Measurements from ENCODE around the gene YWHAQ.

DNA sequence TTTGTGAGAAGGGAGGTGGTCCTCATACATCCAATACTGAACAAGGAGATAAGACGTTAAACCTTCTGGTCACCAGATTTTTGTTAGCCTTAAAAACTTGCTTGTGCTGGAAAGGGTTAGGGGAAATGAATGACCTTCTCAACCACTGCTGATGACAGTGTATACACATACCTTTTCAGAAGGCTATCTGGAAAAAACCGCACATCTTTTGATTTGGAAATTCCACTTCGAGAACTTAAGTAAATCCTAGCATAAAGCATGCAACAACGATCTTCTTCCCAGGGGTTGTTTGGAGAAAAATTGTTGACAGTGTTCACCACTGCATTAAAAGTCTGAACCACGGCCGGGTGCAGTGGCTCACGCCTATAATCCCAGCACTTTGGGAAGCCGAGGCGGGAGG, 7.6 kb downstream of the YWHAQ start:
- TF ChIP-seq PRPF4 (IDR thresholded peaks at IDR 0.05; ENCODE audit: insufficient read depth, low read depth, low read length, poor library complexity, severe bottlenecking) (no peak), RBBP5 (IDR thresholded peaks at IDR 0.05; ENCODE audit: borderline replicate concordance, insufficient read depth, low read length, poor library complexity, severe bottlenecking) (no peak), POLR2A (conservative IDR thresholded peaks at IDR 0.05) (no peak), EZH2 (IDR thresholded peaks at IDR 0.05; ENCODE audit: borderline replicate concordance, low read depth, low read length) (no peak), MAX (CRISPR knock-in tag; IDR thresholded peaks at IDR 0.05) (no peak), E2F6 (IDR thresholded peaks at IDR 0.05; ENCODE audit: borderline replicate concordance in 1 of 2, extremely low read depth in 1 of 2, insufficient read depth in 1 of 2, insufficient read length in 1 of 2, low read depth in 1 of 2, low read length in 1 of 2, poor library complexity in 1 of 2, severe bottlenecking in 1 of 2) (no peak), SMARCC2 (IDR thresholded peaks at IDR 0.05; ENCODE audit: low read depth) (no peak), SMAD2 (IDR thresholded peaks at IDR 0.05; ENCODE audit: low read depth, low read length) (no peak), KLF16 (IDR thresholded peaks at IDR 0.05) (no peak), BRCA1 (IDR thresholded peaks at IDR 0.05) (no peak), BRCA1 (CRISPR knock-in tag; IDR thresholded peaks at IDR 0.05) (no peak), GABPA (tag; conservative IDR thresholded peaks at IDR 0.05; ENCODE audit: low read depth) (no peak), ELF1 (tag; IDR thresholded peaks at IDR 0.05) (no peak)
- TF ChIP-seq, protein P1, sequence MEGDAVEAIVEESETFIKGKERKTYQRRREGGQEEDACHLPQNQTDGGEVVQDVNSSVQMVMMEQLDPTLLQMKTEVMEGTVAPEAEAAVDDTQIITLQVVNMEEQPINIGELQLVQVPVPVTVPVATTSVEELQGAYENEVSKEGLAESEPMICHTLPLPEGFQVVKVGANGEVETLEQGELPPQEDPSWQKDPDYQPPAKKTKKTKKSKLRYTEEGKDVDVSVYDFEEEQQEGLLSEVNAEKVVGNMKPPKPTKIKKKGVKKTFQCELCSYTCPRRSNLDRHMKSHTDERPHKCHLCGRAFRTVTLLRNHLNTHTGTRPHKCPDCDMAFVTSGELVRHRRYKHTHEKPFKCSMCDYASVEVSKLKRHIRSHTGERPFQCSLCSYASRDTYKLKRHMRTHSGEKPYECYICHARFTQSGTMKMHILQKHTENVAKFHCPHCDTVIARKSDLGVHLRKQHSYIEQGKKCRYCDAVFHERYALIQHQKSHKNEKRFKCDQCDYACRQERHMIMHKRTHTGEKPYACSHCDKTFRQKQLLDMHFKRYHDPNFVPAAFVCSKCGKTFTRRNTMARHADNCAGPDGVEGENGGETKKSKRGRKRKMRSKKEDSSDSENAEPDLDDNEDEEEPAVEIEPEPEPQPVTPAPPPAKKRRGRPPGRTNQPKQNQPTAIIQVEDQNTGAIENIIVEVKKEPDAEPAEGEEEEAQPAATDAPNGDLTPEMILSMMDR (IDR thresholded peaks at IDR 0.05 in 2 of 3, conservative IDR thresholded peaks at IDR 0.05 in 1 of 3; ENCODE audit: insufficient read depth in 2 of 3, low read depth in 1 of 3, low read length in 3 of 3): no peak
- TF ChIP-seq, protein P2, sequence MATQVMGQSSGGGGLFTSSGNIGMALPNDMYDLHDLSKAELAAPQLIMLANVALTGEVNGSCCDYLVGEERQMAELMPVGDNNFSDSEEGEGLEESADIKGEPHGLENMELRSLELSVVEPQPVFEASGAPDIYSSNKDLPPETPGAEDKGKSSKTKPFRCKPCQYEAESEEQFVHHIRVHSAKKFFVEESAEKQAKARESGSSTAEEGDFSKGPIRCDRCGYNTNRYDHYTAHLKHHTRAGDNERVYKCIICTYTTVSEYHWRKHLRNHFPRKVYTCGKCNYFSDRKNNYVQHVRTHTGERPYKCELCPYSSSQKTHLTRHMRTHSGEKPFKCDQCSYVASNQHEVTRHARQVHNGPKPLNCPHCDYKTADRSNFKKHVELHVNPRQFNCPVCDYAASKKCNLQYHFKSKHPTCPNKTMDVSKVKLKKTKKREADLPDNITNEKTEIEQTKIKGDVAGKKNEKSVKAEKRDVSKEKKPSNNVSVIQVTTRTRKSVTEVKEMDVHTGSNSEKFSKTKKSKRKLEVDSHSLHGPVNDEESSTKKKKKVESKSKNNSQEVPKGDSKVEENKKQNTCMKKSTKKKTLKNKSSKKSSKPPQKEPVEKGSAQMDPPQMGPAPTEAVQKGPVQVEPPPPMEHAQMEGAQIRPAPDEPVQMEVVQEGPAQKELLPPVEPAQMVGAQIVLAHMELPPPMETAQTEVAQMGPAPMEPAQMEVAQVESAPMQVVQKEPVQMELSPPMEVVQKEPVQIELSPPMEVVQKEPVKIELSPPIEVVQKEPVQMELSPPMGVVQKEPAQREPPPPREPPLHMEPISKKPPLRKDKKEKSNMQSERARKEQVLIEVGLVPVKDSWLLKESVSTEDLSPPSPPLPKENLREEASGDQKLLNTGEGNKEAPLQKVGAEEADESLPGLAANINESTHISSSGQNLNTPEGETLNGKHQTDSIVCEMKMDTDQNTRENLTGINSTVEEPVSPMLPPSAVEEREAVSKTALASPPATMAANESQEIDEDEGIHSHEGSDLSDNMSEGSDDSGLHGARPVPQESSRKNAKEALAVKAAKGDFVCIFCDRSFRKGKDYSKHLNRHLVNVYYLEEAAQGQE (IDR thresholded peaks at IDR 0.05; ENCODE audit: borderline replicate concordance): no peak
- TF ChIP-seq, protein P2 (CRISPR knock-in tag; IDR thresholded peaks at IDR 0.05; ENCODE audit: low read depth): no peak

All from K562 (cell line).